Activated T-cell treated with anti-CD3 and anti-CD28 coated beads for 4 hours (primary cell): Measurements from ENCODE around the gene PSMD13.
"Not testable (repeated sequence)": the region's sequence is repeated elsewhere in the genome, so short reads cannot be mapped to it uniquely, and the experiment has no call there.

Experiments used
- DNase-seq: peaks from one replicate; pipeline ENCODE4 v3.0.0-alpha.2; 2020

The PSMD13 gene

DNA sequence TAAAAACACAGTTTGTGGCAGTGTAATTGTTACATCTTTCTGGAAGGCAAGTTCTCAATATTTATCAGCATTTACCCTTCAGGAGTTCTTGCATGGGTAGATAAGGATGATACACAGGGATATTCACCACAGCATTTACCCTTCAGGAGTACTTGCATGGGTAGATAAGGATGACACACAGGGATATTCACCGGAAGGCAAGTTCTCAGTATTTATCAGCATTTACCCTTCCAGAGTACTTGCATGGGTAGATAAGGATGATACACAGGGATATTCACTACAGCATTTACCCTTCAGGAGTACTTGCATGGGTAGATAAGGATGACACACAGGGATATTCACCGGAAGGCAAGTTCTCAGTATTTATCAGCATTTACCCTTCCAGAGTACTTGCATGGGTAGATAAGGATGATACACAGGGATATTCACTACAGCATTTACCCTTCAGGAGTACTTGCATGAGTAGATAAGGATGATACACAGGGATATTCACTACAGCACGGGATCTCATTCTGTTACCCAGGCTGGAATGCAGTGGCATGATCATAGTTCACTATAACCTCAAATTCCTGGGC, 16.0 kb upstream of the PSMD13 start:
- DNase-seq, result not testable (repeated sequence)

DNA sequence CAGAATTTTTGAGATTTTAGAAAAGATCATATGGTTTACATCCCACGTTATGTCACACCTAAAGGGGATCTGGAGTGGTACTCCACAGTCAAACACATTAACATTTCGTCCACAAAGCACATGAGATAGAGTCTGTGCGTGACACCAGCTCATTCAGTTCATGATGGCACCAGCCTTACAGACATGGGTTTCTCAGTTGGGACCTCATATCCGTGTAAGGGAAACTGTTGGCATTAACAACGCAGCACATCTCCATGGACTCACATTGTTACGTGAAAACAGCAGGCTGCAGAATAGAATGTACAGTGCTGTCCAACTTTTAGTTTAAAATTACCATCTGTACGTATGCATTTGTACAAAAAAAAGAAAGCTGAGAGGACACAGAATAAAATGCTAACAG, 15.2 kb upstream of the PSMD13 start:
- no peak for DNase-seq

DNA sequence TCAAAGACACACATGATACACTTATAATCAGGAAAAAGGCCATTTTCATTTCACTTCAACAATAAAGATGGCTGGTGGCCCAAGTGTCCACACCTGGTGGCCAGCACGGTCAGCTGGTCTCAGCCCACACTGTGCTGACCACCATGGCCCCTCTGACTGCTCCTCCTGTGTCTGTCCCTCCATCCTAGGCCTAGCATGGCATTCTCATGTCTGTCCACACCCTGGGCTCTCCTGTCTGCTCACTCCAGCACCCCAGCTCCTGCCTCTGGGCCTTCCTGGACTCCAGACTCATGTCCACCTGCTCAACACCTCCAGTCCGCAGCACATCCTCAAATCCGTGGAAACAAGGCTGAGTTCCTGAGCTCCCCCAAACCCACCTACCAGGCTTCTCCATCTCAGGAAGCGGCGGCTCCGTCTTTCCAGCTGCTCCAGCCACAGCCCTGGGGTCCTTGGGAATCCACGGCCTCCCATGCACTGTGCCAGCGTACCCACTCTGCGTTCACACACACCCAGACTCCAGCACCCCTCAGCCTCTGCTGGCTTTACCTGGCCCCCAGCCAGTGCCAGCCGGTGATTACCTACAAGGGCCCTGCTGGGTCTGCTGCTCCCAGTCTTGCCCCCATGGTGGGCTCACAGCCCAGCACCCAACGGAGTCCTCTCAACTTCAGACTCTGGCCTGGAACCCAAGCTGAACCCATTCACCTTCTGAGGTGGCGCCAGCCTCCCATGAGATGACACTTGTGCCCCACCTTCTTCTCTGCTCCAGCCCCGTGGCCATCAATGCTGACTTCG, 14.6 kb upstream of the PSMD13 start:
- no peak for DNase-seq

DNA sequence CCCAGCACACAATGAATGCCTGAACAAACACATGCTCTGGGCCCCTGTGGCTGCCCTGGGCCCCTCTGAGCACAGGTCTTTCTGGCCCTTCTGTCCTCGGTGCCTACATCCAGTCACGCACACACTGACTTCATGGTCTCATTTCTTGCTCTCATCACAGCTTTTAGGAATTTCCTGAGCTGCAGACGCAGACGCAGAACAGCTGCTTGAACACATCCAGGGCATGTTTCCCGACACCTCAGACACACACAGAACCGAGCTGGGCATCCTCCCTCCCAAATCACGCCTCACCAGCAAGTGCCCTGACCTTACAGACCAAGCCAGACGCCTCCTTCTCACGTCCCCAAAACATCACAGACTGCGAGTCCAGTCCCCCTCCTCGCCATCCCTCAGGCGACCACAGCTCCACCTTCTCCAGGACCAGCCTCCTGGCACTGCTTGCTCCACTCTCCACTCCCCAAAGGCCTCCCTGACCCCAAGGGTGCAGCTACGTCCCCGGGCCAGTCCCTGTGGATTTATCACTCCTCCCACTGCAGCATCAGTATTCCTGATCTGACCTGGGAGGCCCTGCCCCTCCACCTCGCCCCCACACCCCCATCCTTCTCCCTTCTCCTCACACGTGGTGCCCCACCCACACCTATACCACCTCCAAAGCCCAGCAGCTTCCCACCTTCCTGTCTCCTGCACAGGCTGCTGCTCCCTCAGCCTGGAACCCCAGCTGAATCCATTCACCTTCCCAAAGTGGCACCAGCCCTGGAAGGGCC, 13.6 kb upstream of the PSMD13 start:
- no peak for DNase-seq

DNA sequence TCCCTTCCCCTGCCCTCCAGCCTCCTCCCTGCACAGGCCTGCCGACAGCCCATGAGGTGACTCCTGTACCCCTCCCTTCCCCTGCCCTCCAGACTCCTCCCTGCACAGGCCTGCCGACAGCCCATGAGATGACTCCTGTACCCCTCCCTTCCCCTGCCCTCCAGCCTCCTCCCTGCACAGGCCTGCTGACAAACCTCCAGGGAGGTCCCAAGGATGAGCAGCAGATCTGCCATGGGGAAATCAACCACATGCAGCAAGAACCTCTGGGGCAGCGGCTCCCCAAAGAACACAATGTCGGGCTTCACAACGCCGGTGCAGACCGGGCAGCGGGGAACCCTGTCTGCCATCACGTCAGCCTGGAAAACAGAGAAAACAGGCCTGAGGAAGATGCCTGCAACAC, 12.9 kb upstream of the PSMD13 start:
- no peak for DNase-seq

DNA sequence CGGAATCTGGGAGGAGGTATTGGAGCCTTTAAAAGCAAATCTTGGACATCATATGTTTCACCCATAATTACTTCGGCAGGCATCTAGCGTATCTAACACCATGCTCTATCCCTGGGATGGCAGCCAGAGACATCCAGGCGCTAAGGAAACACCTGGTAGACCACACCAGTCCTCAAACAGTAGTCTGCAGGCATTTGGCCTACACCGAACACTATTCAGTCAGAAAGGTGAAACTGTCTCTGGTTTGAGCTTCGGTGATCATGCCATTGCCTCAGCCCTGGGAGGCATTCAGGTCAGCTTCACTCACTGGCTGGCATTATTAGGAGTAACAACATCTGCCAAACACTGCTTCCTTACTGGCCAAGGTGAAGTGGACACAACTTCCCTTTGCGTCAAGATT, 12.4 kb upstream of the PSMD13 start:
- DNase-seq, result no peak

DNA sequence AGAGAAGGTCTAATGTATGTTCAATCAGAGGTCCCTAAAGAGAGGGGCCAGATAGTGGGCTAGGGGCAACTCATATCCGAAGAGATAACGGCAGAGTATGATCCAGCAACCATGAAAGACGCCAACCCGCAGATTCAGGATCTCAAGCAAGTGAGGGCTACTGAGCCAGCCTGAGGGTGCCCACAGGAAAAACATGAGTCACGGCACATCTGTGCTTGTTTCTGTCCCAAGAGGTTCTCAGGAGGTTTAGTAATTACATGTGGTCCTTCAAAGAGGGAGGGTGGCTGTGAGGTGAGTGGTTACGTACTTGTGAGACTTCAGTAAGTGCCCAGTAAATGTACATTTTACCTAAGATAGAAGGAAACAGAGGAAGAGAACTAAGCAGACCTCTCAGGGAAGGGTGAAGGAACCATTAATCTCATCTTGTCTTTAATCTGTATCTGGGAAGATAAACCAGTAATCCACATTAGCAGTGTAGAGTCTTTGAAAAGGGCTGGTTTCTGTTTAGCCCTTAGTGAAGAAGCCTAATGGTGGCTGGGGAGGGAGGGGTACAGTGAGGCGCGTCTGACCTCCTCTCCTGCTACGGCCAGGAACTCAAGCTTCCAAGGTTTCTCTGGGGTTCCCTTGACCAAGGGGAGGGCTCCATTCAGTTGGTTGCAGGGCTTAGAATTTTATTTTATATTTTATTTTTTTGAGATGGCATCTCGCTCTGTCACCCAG, 10.9 kb upstream of the PSMD13 start:
- no peak for DNase-seq

DNA sequence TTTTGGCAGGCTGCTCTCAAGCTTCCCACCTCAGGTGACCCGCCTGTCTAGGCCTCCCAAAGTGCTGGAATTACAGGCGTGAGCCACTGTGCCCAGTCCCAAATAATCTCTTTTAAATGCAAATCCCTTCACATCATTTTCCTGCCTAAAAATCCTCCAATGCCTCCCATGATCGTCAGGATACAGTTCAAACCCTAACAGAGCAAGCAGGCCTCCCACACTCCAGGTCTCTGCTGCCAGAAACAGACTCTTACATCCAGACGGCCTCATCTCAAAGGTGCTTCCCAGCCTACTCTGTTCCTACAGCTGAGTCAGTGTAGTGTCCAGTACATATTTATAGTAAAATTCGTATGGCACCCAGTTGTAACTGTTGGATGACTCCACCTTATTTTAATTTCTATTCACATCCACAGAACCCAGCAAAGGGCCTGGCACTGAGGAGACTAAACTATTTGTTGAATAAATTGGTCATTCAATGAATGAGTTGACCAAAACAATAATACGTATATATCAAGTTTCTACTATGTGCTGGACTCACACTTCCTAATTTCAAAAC, 8.9 kb upstream of the PSMD13 start:
- DNase-seq, result no peak

DNA sequence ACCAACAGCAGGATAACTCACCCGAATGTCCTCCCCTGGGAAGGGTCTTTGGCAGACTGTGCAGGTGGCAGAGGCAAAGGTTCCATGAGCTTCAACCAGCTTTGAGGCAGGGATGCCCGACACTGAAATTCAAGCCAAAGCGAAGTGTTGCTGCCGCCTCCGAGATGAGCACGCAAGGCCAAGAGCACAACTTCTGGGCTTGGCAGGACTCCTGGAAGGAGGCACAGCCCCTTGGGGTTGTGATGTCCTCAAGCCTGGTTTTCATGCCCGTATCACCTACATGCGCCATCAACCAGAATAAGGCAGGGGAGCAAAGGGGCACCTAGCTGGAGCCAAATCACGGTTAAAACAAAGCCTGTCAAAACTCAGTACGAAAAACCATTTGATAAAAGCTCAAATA, 6.3 kb upstream of the PSMD13 start:
- DNase-seq, result no peak

DNA sequence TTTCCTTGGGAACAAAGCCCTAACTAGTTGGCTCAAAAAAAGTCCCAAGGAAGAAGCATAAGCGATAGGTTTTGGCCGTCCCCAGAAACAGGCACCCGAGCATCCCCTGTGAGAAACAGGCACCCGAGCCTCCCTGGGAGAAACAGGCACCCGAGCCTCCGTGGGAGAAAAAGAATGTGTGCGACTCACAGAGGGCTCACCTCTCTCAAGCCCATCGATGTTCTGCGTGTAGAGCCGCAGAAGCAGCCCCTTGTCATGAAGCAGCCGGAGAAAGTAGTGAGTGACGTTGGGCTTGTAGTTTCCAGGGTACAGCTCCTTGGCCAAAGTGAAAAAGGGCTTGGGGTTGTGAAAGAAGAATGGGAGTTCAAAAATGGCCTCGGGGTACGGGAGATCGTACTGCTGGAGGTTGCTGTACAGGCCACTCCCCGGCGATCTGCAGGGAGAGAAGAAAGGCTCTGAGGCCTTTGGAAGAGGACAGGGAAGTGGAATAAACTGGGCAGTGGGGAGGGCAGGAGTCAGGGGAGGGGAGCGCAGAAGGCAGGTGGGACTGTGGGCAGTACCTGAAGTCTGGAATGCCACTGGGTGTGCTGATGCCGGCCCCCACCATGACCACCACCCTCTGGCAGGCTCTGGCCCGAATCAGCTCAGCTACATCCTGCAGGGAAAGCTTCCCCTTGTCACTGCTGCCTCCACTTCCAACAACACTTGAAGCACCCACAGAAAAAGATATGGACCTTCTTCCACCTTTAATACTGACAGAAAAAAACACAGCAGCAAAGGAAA, 3.8 kb upstream of the PSMD13 start:
- DNase-seq, result no peak

DNA sequence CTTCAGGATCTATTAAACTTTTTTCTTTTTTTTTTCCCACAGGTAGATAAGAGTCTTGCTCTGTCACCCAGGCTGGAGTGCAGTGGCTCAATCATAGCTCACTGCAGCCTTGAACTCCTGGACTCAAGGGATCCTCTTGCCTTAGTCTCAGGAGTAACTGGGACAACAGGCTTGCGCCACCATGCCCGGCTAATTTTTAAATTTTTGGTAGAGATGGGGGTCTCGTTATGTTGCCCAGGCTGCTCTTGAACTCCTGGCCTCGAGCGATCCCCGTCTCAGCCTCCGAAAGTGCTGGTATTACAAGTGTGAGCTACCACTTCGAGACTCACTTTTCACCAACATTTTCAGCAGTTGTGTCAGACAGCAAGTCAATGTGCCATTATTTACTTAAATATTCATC, 1.6 kb upstream of the PSMD13 start:
- DNase-seq, result no peak

DNA sequence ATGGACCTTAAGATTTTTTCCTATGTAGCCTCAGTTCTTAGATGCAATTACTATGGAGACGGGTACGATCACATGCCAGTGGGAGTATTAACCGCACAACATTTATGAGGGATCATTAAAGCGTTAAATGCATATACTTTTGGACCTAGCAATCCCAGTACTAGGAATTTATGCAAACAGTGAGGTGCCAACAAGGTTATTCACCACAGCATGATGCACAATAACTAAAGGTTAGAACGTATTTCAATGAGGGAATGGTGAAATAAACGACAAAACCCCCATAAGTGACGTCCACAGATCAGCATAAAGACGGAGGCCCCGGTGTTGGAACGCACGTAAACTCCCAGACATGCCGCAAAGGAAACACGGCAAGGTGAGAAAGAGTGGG, 1.2 kb upstream of the PSMD13 start:
- peak; percentile 65 for DNase-seq

DNA sequence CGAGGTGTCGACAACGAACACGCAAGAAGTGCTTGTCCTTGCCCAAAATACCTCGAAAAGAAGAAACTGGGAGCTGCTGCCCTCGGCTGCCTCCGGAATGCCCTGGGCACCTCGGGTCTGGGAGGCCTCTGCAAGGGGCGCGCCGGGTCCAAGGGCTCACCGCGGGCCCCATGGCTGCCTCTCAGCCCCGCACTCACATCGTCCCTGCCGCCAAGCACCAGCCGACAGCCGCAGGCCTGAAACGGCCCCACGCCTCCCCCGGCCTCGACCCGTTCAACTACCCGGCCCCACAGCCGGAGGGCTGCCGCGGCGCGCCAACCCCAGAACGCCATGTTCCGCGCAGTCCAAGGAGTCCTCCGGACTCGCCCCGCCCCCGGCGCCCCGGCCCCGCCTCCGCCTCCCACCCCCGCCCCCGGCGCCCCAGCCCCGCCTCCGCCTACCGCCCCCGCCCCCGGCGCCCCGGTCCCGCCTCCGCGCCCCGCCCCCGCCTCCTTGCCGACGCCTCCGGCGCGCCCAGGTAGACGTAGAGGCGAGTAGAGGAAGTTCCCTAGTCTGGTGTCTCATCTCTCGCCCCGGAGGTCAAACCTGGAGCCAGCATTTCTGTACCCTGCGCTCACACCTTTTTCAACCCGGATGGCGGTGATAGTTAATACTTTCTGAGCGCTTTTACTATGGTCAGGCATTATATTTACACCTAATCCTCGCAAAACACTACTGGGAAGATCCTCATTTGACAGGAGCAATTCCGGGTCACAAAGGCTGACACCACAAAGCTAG, 591 bp upstream of the PSMD13 start, which contains the start of gene SIRT3:
Gene SIRT3 (minus strand): TSS at position 346 of the 777 bp plus-strand sequence. CDS start 14 bp downstream, at position 332.
- DNase-seq, result peak; percentile 76

DNA sequence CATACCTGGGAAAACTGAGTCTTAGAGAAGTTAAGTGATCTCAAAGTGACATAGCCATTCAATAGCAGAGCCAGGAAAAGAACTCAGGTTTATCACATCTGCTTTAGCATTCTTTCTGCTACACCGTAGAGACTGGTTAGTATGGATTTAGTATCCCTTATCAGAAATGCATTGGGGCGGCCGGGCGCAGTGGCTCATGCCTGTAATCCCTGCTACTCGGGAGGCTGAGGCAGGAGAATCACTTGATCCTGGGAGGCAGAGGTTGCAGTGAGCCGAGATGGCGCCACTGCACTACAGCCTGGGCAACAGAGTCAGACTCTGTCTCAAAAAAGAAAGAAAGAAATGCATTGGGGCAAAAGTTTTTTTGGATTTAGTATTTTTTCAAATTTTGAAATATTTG, 1.6 kb downstream of the PSMD13 start:
- not testable (repeated sequence) for DNase-seq

DNA sequence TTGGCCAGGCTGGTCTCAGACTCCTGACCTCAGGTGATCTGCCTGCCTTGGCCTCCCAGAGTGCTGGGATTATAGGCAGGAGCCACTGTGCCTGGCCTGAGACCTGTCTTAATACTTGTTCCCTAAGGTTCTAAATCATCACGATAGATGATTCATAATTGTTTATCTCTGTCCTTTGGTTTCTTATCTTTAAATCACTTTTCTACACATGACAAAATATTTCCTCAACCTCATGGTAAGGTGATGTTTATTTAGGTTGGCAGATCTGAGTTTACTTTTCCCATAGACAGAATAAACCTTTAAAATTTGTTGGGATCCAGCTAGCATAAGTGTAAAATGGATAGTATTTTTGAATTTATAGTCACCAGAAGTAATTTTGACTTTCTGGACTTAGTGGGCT, 3.5 kb downstream of the PSMD13 start:
- no peak for DNase-seq

DNA sequence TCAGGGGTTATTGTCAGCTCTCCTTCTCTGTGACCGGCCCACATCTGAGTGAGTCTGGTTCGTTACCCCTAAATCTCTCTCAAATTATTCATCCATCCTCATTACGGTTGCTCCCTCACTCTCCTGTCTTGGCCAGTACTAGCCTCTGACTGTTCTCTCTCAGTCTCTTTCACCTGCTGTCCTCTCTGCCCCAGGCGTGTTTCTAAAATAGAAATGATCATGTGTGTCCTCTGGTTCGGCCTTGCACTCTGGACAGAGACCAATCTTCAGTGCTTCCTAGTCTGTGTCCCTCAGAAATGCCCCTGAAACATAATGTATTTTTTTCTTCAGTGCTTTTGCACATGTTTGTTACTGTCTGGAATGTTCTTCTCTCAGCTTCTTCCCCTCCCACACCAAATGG, 4.9 kb downstream of the PSMD13 start:
- no peak for DNase-seq

DNA sequence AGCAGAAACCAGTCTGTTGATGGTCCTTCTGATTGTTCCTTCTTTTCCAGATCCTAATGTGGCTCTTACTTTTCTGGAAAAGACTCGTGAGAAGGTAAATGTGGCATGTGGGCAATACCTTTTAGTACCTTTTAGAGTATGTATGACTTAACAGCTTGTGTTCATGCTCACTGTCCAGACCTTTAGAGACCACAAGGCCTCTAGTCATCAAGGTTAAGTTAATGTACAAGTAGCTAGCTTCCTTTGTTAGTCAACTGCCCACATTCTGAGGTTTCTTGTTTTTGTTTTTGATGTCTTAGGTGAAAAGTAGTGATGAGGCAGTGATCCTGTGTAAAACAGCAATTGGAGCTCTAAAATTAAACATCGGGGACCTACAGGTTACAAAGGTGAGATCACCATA, 7.6 kb downstream of the PSMD13 start:
- no peak for DNase-seq

DNA sequence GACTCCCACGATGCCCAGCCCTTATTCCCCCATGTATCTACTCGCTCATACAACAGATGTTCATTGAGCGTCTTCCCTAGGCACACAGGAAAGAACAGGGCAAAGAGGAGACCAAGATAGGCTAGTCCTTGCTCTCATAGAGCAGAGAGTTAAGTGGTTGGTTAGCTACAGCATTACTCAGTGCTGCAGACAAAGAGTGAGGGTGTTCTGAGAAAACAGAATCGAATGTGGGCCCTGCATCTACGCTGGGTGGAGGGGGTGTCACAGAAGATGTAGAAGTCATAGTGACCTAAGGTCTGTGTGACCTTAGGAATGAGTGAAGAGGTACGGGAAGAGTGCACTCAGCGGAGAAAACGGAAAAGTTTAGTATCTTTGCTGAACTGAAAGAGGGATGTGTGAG, 12.3 kb downstream of the PSMD13 start:
- DNase-seq, result no peak

DNA sequence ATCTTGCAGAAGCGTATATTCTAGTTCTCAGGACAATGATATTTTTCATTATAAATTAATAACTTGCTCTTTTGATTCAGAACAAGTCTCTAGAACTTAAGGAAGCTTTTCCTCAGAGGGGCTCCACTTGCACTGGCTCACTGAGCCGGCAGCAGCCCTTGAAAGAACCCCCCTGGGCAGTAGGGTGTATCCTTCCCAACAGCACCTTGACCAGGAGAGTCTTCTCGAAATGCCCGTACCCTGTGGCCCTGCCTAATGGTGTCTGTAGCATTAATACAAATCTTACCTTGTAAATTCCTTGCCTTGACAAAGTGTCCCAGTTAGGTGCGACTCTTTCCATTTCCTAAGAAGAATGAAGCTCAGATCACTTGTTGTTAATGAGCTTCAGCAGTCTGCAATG, 13.5 kb downstream of the PSMD13 start:
- DNase-seq, result no peak

DNA sequence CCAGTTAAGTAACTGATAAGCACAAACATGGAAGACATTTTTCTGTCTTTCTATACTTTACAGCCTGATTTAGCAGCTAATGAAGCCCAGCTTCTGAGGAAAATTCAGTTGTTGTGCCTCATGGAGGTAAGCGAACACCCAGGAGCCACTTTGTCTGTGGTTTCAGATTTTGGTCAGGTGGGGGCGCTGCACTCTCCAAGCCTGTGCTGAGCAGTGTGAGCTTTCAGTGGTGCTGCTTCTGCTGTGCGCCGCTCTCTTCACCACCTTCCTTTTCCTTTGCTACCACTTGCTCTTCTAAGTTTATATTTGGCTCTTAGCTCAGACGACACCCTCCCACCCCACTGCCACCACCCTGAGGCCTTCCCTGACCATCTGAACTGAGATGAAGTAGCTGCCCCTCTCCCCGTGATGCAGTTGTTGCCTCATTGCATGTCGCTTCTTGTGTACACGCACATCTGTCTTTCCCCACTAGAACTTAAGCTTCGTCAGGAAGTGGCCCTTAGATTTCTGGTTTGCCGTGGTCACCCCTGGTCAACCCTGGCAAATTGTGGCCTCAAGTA, 14.0 kb downstream of the PSMD13 start:
- peak; percentile 72 for DNase-seq

DNA sequence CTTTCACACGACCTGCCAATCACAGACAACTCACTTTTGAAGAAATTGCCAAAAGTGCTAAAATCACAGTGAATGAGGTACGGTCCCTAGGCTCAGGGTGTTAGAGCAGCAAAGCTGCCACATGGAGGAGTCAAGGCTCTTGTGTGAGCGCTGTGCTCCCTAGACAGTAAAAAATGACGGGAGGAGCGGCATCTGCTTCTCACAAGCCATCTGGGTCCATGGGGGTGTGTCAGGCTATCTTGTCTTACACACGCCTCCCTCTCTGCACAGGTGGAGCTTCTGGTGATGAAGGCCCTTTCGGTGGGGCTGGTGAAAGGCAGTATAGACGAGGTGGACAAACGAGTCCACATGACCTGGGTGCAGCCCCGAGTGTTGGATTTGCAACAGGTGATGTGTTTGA, 14.8 kb downstream of the PSMD13 start:
- DNase-seq, result no peak
